Ecto neural progenitor cell (in vitro differentiated cells): ENCODE data around the gene SIPA1L2.

Experiments
- DNase-seq: peaks from one replicate; pipeline ENCODE4 v3.0.0-alpha.2; 2018; ENCODE audit warnings: low spot score

Gene SIPA1L2

GRCh38 chr1:232630047-232630893 lies at the start of gene SIPA1L2:
SIPA1L2 (minus strand) TSS chr1:232630133; CDS start chr1:232515339, 114,794 bp downstream.
- peak; percentile 97 for DNase-seq

GRCh38 chr1:232678185-232678886 lies 48.4 kb upstream of the SIPA1L2 start:
- no peak for DNase-seq

- no peak for DNase-seq
These were observed 46.4 kb upstream of the SIPA1L2 start for GRCh38 chr1:232676307-232676706.

GRCh38 chr1:232675898-232676297 lies 46.0 kb upstream of the SIPA1L2 start:
- no peak for DNase-seq

GRCh38 chr1:232675260-232675659 lies 45.3 kb upstream of the SIPA1L2 start:
- DNase-seq: no peak

GRCh38 chr1:232673256-232673655 lies 43.3 kb upstream of the SIPA1L2 start:
- DNase-seq: no peak

GRCh38 chr1:232669981-232670747 lies 40.2 kb upstream of the SIPA1L2 start:
- no peak for DNase-seq

- DNase-seq: no peak
These were observed 37.8 kb upstream of the SIPA1L2 start for GRCh38 chr1:232667778-232668165.

GRCh38 chr1:232667094-232667777 lies 37.3 kb upstream of the SIPA1L2 start:
- no peak for DNase-seq

GRCh38 chr1:232664844-232665777 lies 35.2 kb upstream of the SIPA1L2 start:
- DNase-seq: no peak

GRCh38 chr1:232662910-232663309 lies 33.0 kb upstream of the SIPA1L2 start:
- no peak for DNase-seq

- DNase-seq: no peak
These were observed 28.5 kb upstream of the SIPA1L2 start for GRCh38 chr1:232658386-232658785.

GRCh38 chr1:232657426-232658005 lies 27.6 kb upstream of the SIPA1L2 start:
- DNase-seq: no peak

- no peak for DNase-seq
These were observed 25.8 kb upstream of the SIPA1L2 start for GRCh38 chr1:232655746-232656085.

GRCh38 chr1:232655028-232655745 lies 25.3 kb upstream of the SIPA1L2 start:
- no peak for DNase-seq

GRCh38 chr1:232653789-232654188 lies 23.9 kb upstream of the SIPA1L2 start:
- no peak for DNase-seq

- no peak for DNase-seq
These were observed 20.9 kb upstream of the SIPA1L2 start for GRCh38 chr1:232650845-232651244.

GRCh38 chr1:232650418-232650817 lies 20.5 kb upstream of the SIPA1L2 start:
- no peak for DNase-seq

GRCh38 chr1:232648316-232648715 lies 18.4 kb upstream of the SIPA1L2 start:
- no peak for DNase-seq

GRCh38 chr1:232644209-232644608 lies 14.3 kb upstream of the SIPA1L2 start:
- DNase-seq: no peak
